Endothelial cell of umbilical vein (primary cell): Measurements from ENCODE around the gene BCL11B.

Experiments used
- CTCF ChIP-seq, 2 donors: IDR thresholded peaks; 1 replicate in 1 of 2; 2 replicates in 1 of 2; pipeline ENCODE4 v1.5.1; 2011; ENCODE audit warnings: low read length in 2 of 2, mild to moderate bottlenecking in 2 of 2, moderate library complexity in 2 of 2, control low read depth in 1 of 2, inconsistent platforms in 1 of 2, low read depth in 1 of 2; ENCODE audit not compliant: insufficient read depth in 1 of 2; ENCODE audit errors: extremely low read depth in 1 of 2
- JUN ChIP-seq: IDR thresholded peaks from 2 replicates; pipeline ENCODE4 v1.6.1; 2011; ENCODE audit warnings: borderline replicate concordance, low read depth; ENCODE audit not compliant: insufficient read length, insufficient read depth
- MAX ChIP-seq: IDR thresholded peaks from 2 replicates; pipeline ENCODE4 v1.6.1; 2011; ENCODE audit not compliant: insufficient read depth, insufficient read length
- POLR2A ChIP-seq: IDR thresholded peaks from 2 replicates; pipeline ENCODE4 v1.6.1; 2012; ENCODE audit warnings: low read depth, mild to moderate bottlenecking, control low read depth, low read length
- POLR2AphosphoS5 ChIP-seq: IDR thresholded peaks from 2 replicates; pipeline ENCODE4 v1.6.1; 2012; ENCODE audit warnings: low read depth, mild to moderate bottlenecking, control low read depth, low read length, moderate library complexity; ENCODE audit not compliant: insufficient read depth

DNA sequence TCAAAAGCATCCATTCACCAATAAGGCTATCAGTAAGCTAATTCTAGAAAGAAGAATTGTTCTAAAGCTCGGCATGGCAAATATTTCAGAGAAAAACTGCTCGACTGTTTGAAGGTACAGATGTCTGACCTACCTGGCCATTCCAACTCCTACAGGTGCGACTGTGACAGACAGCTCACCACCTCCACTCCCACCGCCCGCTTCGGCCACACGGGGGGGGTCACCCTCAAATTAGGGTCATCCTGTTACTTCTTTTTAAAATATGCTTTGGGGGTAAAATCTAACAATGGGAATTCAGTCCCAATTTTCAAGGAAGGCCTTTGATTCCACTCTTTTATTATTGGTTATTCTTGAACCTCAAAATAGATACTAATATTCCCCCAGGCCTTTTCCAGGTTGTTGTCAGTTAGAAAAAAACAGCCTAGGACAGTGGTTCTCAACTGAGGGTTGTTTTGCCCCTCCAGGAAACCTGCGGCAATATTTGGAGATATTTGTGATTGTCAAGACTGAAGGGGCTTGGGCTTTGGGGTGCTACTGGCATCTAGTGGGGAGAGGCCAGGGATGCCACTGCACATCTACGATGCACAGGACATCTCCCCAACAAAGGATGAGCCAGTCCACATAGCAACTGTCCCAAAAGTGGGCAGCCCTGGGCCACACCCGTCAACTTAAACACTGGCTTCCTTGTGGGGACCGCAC is 81.2 kb downstream of the BCL11B start:
- TF ChIP-seq POLR2AphosphoS5 = no peak
- no peak for TF ChIP-seq MAX
- TF ChIP-seq CTCF (IDR thresholded peaks at IDR 0.05; ENCODE audit: extremely low read depth in 1 of 2, insufficient read depth in 1 of 2, low read depth in 1 of 2, low read length in 2 of 2) = no peak
- TF ChIP-seq POLR2A = no peak
- TF ChIP-seq JUN = no peak
